Epidermal melanocyte (primary cell): ENCODE results near the gene ALG11.
"Not testable (repeated sequence)": the region's sequence is repeated elsewhere in the genome, so short reads cannot be mapped to it uniquely, and the experiment has no call there.

Experiments used
- DNase-seq: peaks from one replicate; pipeline ENCODE4 v3.0.0; 2011; ENCODE audit warnings: low spot score; ENCODE audit not compliant: insufficient read length

Gene ALG11

DNA sequence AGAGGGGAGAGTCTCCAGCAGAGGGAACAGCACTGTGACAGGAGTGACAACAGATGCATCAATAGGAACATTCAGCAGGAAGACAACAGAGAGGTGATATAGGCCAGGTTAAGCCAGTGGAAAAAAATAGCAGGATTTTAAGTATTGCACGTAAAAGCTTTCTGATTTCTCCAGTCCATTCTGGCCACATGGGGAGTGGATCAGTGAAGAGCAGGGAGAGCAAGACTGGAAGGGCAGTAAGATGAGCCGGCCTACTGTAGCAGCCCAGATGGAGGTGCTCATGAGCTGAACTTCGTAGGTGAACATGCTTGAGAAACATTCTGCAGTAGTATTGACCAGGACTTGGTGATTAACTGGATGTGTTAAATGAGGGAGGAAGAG is 14.0 kb downstream of the ALG11 start:
- DNase-seq = no peak

DNA sequence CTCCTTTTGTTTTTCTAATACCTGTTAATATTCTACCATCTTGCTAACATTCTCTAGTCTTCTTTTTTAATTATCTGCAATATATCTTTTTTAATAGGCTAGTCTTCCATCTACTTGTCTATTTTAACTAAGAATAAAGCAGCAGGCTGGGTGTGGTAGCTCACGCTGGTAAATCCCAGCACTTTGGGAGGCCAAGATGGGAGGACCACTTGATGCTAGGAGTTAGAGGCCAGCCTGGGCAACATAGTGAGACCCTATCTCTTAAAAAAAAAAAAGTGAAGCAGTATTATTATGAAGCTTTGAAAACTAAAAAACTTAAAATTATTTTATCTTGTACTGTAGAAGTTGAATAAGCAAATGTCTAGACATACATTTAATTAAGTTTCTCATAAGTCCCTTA is 15.6 kb downstream of the ALG11 start:
- DNase-seq = no peak

DNA sequence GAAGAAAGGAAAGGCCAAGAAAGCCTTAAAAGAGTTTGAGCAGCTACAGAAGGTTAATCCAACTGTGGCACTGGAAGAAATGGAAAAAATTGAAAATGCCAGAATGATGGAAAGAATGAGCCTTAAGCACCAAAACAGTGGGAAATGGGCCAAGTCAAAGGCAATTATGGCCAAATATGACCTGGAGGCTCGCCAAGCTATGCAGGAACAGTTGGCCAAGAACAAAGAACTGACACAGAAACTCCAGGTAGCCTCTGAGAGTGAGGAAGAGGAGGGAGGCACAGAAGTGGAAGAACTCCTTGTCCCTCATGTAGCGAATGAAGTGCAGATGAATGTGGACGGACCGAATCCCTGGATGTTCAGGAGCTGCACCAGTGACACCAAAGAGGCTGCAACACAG is 17.4 kb downstream of the ALG11 start:
- no peak for DNase-seq

- DNase-seq = not testable (repeated sequence)
Measured at GRCh38 chr13:52030401-52030800, 18.2 kb downstream of the ALG11 start.

DNA sequence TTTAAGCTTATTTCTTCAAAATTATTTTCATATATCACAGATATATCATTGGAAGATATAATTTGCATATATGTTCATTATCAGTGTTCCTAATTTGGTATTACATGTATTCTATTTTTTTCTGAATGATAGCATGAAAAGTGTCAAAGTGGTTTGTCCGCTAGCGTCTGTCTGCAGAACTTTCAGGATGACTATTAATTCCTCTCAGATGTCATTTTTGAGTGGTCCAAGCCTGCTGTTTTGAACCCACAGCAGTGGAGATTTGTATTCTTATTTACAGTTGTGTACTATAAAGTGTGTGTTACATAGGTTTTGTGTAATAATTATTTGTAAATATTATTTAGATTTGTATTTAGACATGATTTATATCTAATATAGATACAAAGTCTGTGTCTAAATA is 20.8 kb downstream of the ALG11 start:
- no peak for DNase-seq

GRCh38 chr13:52034616-52035226 is 22.5 kb downstream of the ALG11 start:
- no peak for DNase-seq

DNA sequence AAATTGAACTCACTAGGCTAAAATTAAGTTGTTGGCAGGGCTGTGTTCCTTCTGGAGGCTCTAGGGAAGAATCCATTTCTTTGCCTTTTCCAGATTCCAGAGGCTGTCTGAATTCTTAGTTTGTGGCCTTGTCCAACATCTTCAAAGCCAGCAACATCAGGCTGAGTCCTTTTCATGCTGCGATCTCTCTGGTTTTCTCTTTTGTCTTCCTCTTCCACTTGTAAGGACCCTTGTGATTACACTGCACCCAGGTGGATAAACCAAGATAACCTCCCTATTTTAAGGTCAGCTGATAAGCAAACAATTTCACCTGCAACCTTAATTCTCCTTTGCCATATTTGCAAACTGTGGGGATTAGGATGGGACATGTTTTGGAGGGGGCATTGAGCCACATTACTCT is 23.8 kb downstream of the ALG11 start:
- DNase-seq = no peak

GRCh38 chr13:52043675-52044074 is 31.5 kb downstream of the ALG11 start:
- DNase-seq = no peak

DNA sequence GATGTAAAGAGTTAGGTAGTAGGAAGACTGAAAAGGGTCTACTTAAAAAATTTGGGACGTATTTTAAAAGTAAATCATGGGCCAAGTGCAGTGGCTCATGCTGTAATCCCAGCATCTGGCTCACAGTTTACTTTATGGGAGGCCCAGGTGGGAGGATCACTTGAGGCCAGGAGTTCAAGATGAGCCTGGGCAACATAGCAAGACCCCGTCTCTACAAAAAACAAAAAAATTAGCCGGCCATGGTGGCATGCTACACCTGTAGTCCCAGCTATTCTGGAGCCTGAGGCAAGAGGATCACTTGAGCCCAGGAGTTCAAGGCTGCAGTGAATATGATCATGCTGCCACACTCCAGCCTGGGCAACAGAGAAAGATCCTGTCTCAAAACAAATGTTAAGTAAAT is 35.3 kb downstream of the ALG11 start:
- DNase-seq = no peak

GRCh38 chr13:52048516-52048915 is 36.3 kb downstream of the ALG11 start:
- no peak for DNase-seq

GRCh38 chr13:52051400-52051799 is 39.2 kb downstream of the ALG11 start:
- no peak for DNase-seq

GRCh38 chr13:52053460-52053859 is 41.3 kb downstream of the ALG11 start:
- DNase-seq = no peak

- DNase-seq = not testable (repeated sequence)
Measured at GRCh38 chr13:52061064-52061463, 48.9 kb downstream of the ALG11 start.

DNA sequence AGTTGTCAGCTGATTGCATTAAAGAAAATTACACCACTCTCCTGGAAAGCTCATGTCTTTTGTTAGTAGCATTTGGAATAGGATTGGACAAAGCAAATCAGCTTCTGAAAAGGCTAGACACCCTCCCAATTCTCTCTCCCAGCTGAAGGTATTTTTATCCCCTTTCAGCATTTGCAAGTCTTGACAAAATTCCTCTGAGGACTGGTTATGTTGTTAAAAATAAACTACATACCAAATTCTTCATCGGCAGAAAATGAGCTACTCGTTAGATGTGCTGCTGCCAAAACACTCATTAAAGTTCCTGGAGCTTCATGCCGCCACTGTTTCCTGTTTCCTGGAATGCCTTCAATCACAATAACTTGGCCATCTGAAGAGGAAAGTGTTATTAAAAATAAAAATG is 49.4 kb downstream of the ALG11 start:
- DNase-seq = no peak

DNA sequence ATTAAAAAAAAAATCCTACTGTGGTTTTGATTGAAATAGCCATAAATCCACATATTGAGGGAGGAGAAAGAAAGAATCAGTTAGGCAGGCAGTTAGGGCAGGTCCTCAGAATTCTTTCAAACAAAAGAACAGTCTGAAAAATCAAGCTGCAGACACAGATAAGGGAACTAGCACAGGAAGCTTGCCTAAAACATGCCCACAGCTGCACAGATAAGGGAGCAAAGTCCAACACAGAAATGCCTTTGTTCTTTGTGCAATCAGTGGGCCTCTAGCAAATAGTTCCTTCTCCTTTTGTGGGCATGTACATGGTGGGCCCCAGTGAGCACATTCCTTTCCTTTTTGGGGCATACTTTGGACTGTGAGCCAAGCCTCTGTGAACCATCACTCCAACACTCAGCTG is 55.0 kb downstream of the ALG11 start:
- no peak for DNase-seq

DNA sequence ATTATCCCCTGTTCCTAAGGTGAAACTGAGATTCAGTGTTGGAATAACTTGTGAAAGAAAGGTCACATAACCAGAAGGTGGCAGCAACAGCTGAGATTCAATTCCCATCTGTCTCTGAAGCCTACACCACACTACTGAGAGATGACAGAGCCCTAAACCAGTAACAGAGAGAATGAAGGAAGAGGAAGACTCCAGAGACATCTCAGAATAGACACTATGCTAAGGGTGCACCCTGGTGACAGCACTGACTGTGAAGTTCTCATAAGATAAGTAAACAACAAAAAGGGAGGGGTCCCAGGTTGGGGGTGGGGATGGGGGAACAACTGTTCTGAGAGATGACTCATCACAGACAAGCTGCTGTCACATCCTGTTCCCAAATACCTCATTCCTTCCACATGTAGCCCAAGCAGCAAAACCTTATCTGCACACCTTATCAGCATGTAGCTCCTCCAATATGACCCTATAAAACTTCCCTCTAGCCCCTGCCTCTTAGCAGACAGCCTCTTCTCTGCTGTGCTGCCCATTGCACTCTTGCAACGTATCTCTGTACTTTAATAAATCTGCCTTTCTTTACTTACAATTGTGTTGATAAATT is 58.8 kb downstream of the ALG11 start:
- DNase-seq = no peak
